ENCODE data around the gene ARFGAP3.

The ARFGAP3 gene, protein sequence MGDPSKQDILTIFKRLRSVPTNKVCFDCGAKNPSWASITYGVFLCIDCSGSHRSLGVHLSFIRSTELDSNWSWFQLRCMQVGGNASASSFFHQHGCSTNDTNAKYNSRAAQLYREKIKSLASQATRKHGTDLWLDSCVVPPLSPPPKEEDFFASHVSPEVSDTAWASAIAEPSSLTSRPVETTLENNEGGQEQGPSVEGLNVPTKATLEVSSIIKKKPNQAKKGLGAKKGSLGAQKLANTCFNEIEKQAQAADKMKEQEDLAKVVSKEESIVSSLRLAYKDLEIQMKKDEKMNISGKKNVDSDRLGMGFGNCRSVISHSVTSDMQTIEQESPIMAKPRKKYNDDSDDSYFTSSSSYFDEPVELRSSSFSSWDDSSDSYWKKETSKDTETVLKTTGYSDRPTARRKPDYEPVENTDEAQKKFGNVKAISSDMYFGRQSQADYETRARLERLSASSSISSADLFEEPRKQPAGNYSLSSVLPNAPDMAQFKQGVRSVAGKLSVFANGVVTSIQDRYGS

GRCh38 chr22:42856865-42857704 lies at the start of gene ARFGAP3:
Gene ARFGAP3 (minus strand): TSS chr22:42857273. CDS start chr22:42857182, 91 bp downstream.
- peak; percentile 38 for DNase-seq (ENCODE audit: low read depth, low spot score)

- DNase-seq (ENCODE audit: low read depth, low spot score): no peak
Observed at GRCh38 chr22:42905702-42906183, 48.7 kb upstream of the ARFGAP3 start.

DNA sequence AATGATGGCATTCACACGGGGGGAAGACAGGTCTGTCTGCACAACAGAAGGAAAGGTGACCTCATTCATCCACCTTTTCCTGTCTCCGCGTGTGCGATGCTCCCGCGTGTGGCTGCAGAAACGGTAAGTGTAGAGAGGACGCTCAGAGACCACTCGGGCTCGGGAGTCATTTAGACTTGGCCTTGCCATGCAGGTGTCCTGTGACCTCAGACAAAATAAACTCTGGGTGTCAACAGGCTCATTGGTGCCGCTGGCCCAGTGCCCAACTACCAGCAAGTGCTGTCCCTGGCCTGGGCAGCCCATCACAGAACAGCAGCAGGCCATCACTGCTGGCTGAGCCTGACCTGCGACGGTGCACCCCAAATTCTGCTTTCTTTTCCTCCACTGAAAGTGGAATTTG lies 48.1 kb upstream of the ARFGAP3 start:
- DNase-seq (ENCODE audit: low read depth, low spot score): no peak

GRCh38 chr22:42904050-42904449 lies 47.0 kb upstream of the ARFGAP3 start:
- DNase-seq (ENCODE audit: low read depth, low spot score): no peak

DNA sequence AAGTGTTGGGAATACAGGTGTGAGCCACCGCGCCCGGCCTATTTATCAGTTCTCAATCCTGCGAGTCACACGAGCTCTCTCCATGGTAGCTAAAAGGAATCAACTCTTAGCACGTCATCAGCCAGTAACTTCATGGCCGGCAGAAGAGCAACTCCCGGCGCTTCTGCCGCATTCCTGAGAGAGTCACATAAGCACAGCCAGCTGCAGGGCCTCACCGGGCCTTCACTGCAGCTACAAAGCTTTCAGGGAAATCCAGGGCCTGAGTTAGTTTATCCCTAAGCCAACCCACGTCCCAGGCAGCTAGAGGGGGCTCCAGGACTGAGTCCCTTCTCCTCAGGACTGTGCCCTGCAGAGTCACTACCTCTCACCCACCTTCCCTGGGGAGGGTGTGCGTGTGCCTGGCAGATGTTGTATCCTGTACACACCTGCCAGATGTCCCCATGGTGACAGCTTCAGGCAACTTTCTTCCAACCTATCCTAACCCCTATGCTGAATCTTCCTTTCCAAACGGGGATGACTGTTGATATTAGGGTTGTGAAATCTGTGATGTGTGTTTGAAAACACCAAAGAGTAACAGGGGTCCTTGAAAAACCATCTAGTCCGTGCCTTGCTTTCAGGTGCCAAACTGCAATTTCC lies 45.9 kb upstream of the ARFGAP3 start:
- DNase-seq (ENCODE audit: low read depth, low spot score): no peak

- DNase-seq (ENCODE audit: low read depth, low spot score): no peak
Observed at GRCh38 chr22:42901790-42902508, 44.9 kb upstream of the ARFGAP3 start.

GRCh38 chr22:42897960-42898359 lies 40.9 kb upstream of the ARFGAP3 start:
- DNase-seq (ENCODE audit: low read depth, low spot score): no peak

GRCh38 chr22:42895541-42895981 lies 38.5 kb upstream of the ARFGAP3 start:
- no peak for DNase-seq (ENCODE audit: low read depth, low spot score)

DNA sequence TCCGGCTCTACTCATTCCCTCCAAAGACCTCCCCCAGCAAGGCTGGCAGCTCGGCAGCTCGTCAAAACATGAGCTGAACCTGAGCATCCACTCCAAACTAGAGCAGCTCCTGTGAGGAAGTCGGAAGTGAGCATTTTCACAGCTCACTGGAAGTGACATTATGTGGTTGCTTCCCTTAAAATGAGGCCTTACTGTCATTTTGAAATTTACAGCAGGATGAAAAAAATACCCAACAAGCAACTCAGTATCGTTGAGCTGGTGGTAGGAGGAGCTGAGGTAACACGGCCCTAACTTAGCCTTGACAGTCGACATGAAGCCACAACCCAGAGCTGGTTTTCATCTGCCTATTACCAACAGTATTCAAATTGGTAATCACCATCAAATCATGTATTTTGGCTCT lies 38.0 kb upstream of the ARFGAP3 start:
- no peak for DNase-seq (ENCODE audit: low read depth, low spot score)

- no peak for DNase-seq (ENCODE audit: low read depth, low spot score)
Observed at GRCh38 chr22:42893371-42894150, 36.5 kb upstream of the ARFGAP3 start.

- DNase-seq (ENCODE audit: low read depth, low spot score): no peak
Observed at GRCh38 chr22:42892571-42893316, 35.7 kb upstream of the ARFGAP3 start.

DNA sequence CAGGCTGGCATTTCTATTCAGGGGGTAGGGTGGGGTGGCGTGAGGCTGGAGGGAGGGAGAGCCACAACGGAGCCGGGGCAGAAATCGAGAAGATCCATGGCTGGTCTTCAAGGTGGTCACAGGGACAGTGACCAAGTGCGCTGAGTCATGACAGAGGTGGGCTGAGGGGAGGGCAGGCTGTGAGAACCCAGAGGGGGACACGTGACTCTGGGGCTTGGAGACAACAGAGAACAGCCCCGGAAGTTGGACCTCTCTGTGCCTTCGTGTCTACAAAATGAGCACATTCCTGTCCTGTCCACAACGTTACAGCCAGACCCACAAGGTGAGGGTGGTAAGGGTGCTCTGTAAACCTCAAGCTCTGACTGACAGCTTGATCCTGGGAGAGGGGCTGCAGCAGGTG lies 35.1 kb upstream of the ARFGAP3 start:
- DNase-seq (ENCODE audit: low read depth, low spot score): no peak

DNA sequence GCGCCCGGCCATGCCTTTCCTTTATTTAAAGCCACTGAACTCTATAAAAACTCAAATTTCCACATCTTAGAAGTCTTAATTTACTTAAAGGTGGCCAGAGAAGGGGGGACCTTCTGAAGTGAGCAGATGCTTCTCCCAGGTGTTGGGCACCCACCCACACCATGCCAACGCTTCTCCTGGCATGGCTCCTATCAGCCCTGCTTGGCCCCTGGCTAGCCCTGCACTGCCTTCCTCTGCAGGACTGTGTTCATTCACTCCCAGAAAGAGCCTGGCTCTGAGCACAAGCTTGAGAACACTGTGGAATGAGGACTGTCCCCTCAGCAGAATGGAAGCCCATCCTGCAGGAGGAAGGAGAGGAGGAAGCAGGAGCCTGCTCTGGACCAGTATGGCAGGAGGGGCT lies 34.6 kb upstream of the ARFGAP3 start:
- DNase-seq (ENCODE audit: low read depth, low spot score): no peak

- no peak for DNase-seq (ENCODE audit: low read depth, low spot score)
Observed at GRCh38 chr22:42891008-42891407, 33.9 kb upstream of the ARFGAP3 start.

DNA sequence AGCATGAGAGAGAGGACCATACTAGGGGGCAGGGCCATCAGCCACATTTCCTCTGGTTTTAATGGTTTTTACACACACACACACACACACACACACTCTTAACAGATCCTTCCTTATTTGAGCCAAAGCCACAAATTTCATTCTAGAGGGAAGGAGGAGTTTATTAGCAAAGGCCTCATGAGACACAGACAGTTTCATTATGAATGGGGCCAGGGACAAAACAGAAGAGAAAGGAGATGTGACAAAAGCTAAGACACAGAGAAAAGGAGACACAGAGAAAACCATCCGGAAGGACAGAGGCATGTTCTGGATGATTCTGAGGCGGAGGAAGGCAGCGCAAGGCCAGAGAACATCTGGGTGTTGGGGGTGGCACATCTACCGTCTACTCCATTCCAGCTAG lies 32.2 kb upstream of the ARFGAP3 start:
- DNase-seq (ENCODE audit: low read depth, low spot score): no peak

DNA sequence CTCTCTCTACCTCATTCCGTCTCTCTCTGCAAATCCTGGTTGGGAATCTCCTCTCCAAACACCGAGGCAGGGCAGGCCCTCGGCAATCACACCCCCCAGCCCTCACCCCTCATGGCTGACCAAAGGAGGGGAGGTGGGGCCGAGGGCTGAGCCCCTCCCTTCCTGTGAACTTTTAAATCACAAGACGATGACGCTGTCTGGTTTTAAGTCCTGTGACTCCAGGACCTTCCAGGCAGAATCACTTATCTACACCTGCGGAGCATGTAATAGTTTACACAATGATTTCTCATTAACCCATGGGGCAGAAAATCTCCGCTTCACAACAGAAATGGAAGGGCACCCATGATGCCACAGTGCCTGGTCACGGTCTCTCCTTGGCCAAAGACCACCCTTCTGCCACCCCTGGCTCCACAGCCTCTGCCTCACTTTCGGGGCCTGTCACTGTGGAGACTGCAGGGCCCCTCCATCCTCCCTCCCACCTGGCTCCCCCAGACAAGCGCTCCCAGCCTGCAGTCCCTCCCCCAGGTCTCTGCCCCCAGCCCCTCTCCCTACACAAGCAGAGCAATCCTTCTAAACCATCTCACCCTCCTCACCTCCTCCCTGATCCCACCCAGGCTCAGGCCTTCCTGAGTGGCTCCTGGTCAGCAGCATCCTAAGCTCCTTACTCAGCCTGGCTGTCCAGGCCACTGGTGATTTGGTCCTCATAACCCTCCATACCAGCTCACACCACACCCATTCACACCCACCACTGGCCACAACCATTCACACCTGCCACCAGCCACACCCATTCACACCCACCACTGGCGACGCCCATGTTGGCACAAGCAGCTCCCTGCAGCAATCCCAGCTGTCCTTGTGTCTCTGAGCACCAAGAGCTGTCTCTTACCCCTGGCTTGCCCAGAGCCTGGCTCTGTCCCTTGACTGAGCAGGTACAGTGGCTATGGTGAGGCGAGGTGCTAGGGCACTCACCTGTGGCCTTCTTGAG lies 30.7 kb upstream of the ARFGAP3 start:
- no peak for DNase-seq (ENCODE audit: low read depth, low spot score)

GRCh38 chr22:42887120-42887519 lies 30.0 kb upstream of the ARFGAP3 start:
- no peak for DNase-seq (ENCODE audit: low read depth, low spot score)

DNA sequence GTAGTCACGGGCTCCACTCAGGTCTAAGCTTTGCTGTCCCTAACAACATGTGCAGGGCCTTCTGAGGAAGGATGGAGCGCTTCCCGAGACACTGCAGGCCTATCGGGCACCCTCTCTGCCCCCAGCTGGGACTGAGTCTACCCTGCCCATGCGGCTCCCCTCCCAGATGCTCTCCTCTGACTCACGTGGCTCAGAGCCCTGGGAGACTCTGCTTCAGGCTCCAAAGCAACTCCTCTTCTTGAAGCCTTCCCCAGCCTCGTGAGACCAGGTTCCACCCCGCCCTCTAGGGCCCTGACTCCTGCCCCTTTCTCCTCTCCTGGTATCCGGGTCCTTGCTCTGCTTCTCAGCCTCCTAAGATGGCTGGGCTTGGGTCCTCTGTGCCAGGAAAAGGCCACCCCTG lies 28.4 kb upstream of the ARFGAP3 start:
- no peak for DNase-seq (ENCODE audit: low read depth, low spot score)

Data from iPS DF 19.7 (cell line).